Adrenal gland (tissue), 5 donors: ENCODE measurements around the gene ANXA2R.
A peak's percentile ranks its signal among the peaks of the same experiment; 100 is the strongest.

Experiments used
- POLR2A ChIP-seq, 2 donors: fragments of 450-650 bp; IDR thresholded peaks; one replicate each; pipeline ENCODE4 v1.6.1; 2017; ENCODE audit warnings: antibody characterized with exemption in 2 of 2, mild to moderate bottlenecking in 2 of 2, moderate library complexity in 1 of 2
- TF ChIP-seq, protein P1 (sequence below), 6 experiments: fragments of 450-650 bp in 4 of 6; fragments of 200-600 bp in 2 of 6; sonication (generic) in 1 of 6; IDR thresholded peaks; 1 replicate in 5 of 6; 2 replicates in 1 of 6; pipeline versions ENCODE4 v1.5.1 to v1.8.0; 2016 to 2021; ENCODE audit warnings: antibody characterized with exemption in 6 of 6, mild to moderate bottlenecking in 2 of 6, moderate library complexity in 1 of 6
- donor health status: DM: no; HTN: no; CAD: no.

DNA sequence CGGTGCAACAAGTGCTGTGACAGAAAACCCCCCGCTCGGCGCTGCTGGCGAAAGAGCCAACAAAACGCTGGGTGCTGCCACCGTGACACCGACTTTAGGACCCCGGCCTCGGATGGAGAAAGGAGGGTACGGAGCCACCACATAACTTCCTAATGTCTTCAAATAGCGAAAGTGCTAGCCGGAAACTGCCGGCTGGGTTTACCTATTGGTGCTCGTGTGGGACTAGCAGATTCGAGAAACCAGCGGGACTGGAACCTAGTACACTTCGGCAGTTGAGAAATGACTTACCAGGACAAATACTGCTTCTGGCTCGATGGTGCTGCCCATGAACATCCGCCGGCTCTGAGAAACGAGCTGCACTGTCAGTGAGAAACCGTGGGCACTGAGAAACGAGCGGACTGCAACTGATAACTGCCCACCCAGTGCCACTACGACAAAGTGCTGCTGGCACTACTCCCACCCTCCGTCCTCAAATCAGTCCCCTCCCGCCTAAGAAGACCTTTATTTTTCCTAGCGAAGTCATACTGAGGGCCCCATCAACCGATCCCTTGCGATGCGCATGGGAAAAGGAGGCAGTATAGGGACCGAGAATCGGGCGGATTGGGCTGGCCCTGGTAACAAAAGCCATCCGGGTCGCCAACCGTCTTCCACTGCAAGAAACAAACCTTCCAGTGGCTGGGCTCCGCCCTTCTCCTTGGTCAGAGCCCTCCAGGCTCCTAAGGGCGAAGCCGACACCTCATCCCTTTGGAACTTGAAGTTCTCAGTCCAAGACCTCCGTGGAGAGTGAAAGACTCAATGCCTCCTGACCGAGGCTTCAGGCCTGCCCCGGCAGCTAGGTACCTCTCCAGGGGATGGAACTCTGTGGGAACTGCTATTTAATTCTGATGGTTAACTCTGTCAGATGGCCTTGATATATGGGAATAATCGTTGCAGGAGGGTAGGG is 27.0 kb upstream of the ANXA2R start:
- TF ChIP-seq, protein P1, sequence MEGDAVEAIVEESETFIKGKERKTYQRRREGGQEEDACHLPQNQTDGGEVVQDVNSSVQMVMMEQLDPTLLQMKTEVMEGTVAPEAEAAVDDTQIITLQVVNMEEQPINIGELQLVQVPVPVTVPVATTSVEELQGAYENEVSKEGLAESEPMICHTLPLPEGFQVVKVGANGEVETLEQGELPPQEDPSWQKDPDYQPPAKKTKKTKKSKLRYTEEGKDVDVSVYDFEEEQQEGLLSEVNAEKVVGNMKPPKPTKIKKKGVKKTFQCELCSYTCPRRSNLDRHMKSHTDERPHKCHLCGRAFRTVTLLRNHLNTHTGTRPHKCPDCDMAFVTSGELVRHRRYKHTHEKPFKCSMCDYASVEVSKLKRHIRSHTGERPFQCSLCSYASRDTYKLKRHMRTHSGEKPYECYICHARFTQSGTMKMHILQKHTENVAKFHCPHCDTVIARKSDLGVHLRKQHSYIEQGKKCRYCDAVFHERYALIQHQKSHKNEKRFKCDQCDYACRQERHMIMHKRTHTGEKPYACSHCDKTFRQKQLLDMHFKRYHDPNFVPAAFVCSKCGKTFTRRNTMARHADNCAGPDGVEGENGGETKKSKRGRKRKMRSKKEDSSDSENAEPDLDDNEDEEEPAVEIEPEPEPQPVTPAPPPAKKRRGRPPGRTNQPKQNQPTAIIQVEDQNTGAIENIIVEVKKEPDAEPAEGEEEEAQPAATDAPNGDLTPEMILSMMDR (IDR thresholded peaks at IDR 0.05) = no peak
- peak in 1 of 2 donors; percentile 36 for TF ChIP-seq POLR2A (IDR thresholded peaks at IDR 0.05)
